ENCODE results near the gene ENG. TPM values are rescaled to one million over a fixed set of nuclear protein-coding genes. Genes with fewer than 3 reads are reported as not detected.

ENG gene
- polyA plus RNA-seq, 1 of the 3 experiments (the other 2 are of a cell fraction), result 18.8 TPM

DNA sequence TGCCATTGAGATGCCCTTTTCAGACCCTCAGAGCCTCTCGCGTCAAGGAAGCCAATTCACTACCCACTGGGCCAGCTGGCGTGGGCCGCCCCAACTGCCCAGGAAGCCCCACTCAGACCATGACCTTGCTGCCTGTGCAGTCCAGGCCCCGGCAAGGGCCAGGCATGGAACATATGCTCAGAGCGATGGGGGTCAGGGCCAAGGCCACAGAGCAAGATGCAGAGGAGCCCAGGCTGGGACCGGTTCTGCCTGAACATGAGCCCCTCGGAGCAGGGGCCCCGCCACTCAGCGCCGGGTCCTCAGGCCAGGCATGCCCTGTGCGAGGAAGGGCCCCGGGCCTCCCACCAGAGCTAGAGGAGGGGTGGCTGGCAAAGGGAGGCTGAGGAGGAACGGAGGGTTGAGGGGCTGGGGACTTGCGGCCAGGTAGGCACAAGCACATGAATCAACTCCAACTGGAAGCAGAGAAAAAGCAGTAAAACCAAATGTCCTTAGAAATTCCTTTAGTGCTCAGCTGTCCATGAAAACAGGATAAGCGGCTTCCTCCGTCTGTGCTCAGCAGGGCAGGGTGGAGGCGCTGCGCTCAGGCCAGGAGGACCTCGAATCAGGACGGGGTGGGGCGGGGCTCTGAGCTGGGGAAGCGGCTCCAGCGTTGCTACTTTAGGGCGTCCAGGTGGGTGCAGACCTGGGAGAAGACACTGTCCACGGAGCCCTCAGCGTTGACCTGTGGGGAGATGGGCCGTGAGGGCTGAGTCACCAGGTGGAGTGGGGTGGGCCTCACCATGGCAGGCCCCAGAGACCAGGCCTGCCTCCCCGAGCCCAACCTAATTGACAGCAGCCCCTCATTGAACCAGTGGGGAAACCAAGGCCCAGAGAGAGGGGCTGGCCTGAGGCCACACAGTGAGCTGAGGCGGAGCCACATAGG is 13.2 kb upstream of the ENG start:
- WGBS (ENCODE audit: low lambda C conversion rate), result 93% methylated on average over 27 of the region's 30 CpGs
- H3K27ac ChIP-seq (ENCODE audit: low read depth in 2 of 2, low read length in 1 of 2), result no peak overlapping the region
- H2AFZ ChIP-seq (ENCODE audit: low read depth), result no peak overlapping the region
- no peak for DNase-seq
- no peak for TF ChIP-seq RXRA (IDR thresholded peaks at IDR 0.05; ENCODE audit: borderline replicate concordance, low read depth)
- TF ChIP-seq EP300 (IDR thresholded peaks at IDR 0.05; ENCODE audit: borderline replicate concordance in 1 of 2, low read depth in 1 of 2, low read length in 1 of 2), result no peak
- TF ChIP-seq POLR2AphosphoS5 (IDR thresholded peaks at IDR 0.05; ENCODE audit: low read depth, low read length), result no peak
- TF ChIP-seq GATA2 (CRISPR knock-in tag; IDR thresholded peaks at IDR 0.05), result no peak
- TF ChIP-seq MEF2A (IDR thresholded peaks at IDR 0.05; ENCODE audit: borderline replicate concordance, low read depth), result no peak
- no peak for TF ChIP-seq JUND (IDR thresholded peaks at IDR 0.05)
- no peak for TF ChIP-seq FOSL2 (IDR thresholded peaks at IDR 0.05; ENCODE audit: borderline replicate concordance, low read depth)
- no peak for TF ChIP-seq SMC3 (IDR thresholded peaks at IDR 0.05; ENCODE audit: low read depth, low read length)
- no peak for TF ChIP-seq FOXM1 (IDR thresholded peaks at IDR 0.05; ENCODE audit: low read depth)
- TF ChIP-seq NFIC (IDR thresholded peaks at IDR 0.05; ENCODE audit: borderline replicate concordance), result no peak
- no peak for TF ChIP-seq SIN3A (IDR thresholded peaks at IDR 0.05; ENCODE audit: borderline replicate concordance, low read depth, low read length)
- H3K36me3 ChIP-seq (replicated peaks in 1 of 2; ENCODE audit: control insufficient read depth in 1 of 2, insufficient read depth in 2 of 2, low read length in 1 of 2), result peaks cover 0 to 12% of the 10 kb centered on the region in 2 experiments
- no peak overlapping the region for H3K9ac ChIP-seq
- H4K20me1 ChIP-seq (ENCODE audit: insufficient read depth), result no peaks in the 10 kb centered on the region
- no peaks in the 10 kb centered on the region for H3F3A ChIP-seq (replicated peaks; ENCODE audit: insufficient read depth)
- H3K4me3 ChIP-seq (ENCODE audit: low read depth in 2 of 2, low read length in 1 of 2), result no peak overlapping the region
- no peaks in the 10 kb centered on the region; a peak in 1 of 4 replicates for H3K4me1 ChIP-seq (ENCODE audit: control insufficient read depth in 1 of 2, insufficient read depth in 2 of 2, low read depth in 1 of 2, low read length in 1 of 2)
- no peaks in the 10 kb centered on the region for H3K9me2 ChIP-seq
- CTCF ChIA-PET, result interaction anchor here (0.8 to 10.6 kb wide), 4 partner anchors 11 to 81 kb away, joined by 3 to 116 read pairs (median 45); partner anchors contain the start of genes CDK9 and ENG
- H3K4me2 ChIP-seq, result no peak overlapping the region
- no peaks in the 10 kb centered on the region for H3K79me2 ChIP-seq (ENCODE audit: insufficient read depth)
- no peaks in the 10 kb centered on the region for H3K27me3 ChIP-seq (ENCODE audit: insufficient read depth)
- POLR2A ChIA-PET, result interaction anchor here (0.7 kb wide), 1 partner anchor 144 kb away, joined by 4 read pairs; no protein-coding TSS in a partner anchor
- H3K9me3 ChIP-seq, result no peaks in the 10 kb centered on the region

DNA sequence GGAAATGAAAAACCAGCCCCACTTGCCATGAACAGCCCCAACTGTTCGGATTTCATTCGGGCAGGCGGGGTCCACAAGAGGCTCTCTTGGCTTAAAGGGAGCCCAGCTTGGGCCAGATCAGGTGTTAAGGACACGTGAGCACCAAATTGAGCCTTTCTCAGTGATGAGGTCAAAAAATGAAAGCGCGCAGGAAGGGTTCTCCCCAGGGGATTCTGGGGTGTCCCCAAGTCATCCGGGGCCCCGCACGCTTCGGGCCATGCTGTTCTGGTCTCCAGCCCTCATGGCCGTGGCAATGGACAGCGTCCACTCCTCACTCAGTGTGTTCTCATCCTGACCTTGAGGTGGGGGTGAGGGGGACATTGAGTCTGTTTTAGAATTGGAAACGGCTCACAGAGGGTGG is 12.1 kb upstream of the ENG start:
- Histone ChIP-seq H3K4me2 (no peak overlapping the region), H3K9ac (no peak overlapping the region), H4K20me1 (ENCODE audit: insufficient read depth) (no peaks in the 10 kb centered on the region), H3K79me2 (ENCODE audit: insufficient read depth) (no peaks in the 10 kb centered on the region), H3K36me3 (replicated peaks in 1 of 2; ENCODE audit: control insufficient read depth in 1 of 2, insufficient read depth in 2 of 2, low read length in 1 of 2) (peaks cover 0 to 2% of the 10 kb centered on the region in 2 experiments), H3K4me1 (ENCODE audit: control insufficient read depth in 1 of 2, insufficient read depth in 2 of 2, low read depth in 1 of 2, low read length in 1 of 2) (peaks cover 0 to 2% of the 10 kb centered on the region in 2 experiments; a peak in 1 of 4 replicates), H3F3A (replicated peaks; ENCODE audit: insufficient read depth) (no peaks in the 10 kb centered on the region), H3K9me2 (no peaks in the 10 kb centered on the region), H3K9me3 (no peaks in the 10 kb centered on the region), H3K27ac (ENCODE audit: low read depth in 2 of 2, low read length in 1 of 2) (no peak overlapping the region), H3K4me3 (ENCODE audit: low read depth in 2 of 2, low read length in 1 of 2) (no peak overlapping the region), H3K27me3 (ENCODE audit: insufficient read depth) (no peaks in the 10 kb centered on the region), H2AFZ (ENCODE audit: low read depth) (no peak overlapping the region)
- DNase-seq, result no peak
- CTCF ChIA-PET, result interaction anchor here (10.6 kb wide), 1 partner anchor 80 kb away, joined by 87 read pairs; the partner anchor contains the start of gene CDK9
- whole genome bisulfite sequencing (ENCODE audit: low lambda C conversion rate), result 96% methylated on average over 13 of the region's 13 CpGs
- TF ChIP-seq NFIC (IDR thresholded peaks at IDR 0.05; ENCODE audit: borderline replicate concordance) (no peak), TEAD4 (IDR thresholded peaks at IDR 0.05; ENCODE audit: borderline replicate concordance, insufficient read depth) (no peak)
- POLR2A ChIA-PET, result interaction anchor here (0.7 kb wide), 1 partner anchor 143 kb away, joined by 4 read pairs; no protein-coding TSS in a partner anchor

Data from SK-N-SH (cell line).